Thymus (tissue), 11 donors: ENCODE data around the gene NDUFA8. TPM values are rescaled to one million over a fixed set of nuclear protein-coding genes. Genes with fewer than 3 reads are reported as not detected.

Source experiments
- DNase-seq, 9 donors: peaks; one replicate each; pipeline ENCODE4 v3.0.0-alpha.2; 2013; ENCODE audit warnings: low spot score in 9 of 9, low read depth in 6 of 9, missing footprints in 1 of 9
- H3K27ac ChIP-seq, 2 donors: one replicate each; pipeline ENCODE4 v1.5.1; 2013; ENCODE audit warnings: control low read depth in 1 of 2, low read depth in 1 of 2, low read length in 1 of 2, mild to moderate bottlenecking in 1 of 2, moderate library complexity in 1 of 2
- H3K27me3 ChIP-seq, 2 donors: one replicate each; pipeline ENCODE4 v1.5.1; 2013; ENCODE audit warnings: low read length in 1 of 2; ENCODE audit not compliant: control insufficient read depth in 2 of 2, insufficient read depth in 1 of 2
- H3K36me3 ChIP-seq, 2 donors: one replicate each; pipeline ENCODE4 v1.5.1; 2013; ENCODE audit warnings: low read length in 1 of 2, mild to moderate bottlenecking in 1 of 2, moderate library complexity in 1 of 2; ENCODE audit not compliant: control insufficient read depth in 2 of 2, insufficient read depth in 2 of 2
- H3K4me1 ChIP-seq, 2 donors: one replicate each; pipeline ENCODE4 v1.5.1; 2013; ENCODE audit warnings: low read length in 2 of 2; ENCODE audit not compliant: control insufficient read depth in 2 of 2, insufficient read depth in 2 of 2
- H3K4me3 ChIP-seq, 2 donors: one replicate each; pipeline ENCODE4 v1.5.1; 2013; ENCODE audit warnings: low read length in 2 of 2, control low read depth in 1 of 2, mild to moderate bottlenecking in 1 of 2
- H3K9me3 ChIP-seq, 2 donors: one replicate each; pipeline ENCODE4 v1.5.1; 2013; ENCODE audit warnings: low read length in 1 of 2, mild to moderate bottlenecking in 1 of 2; ENCODE audit not compliant: control insufficient read depth in 2 of 2, insufficient read depth in 1 of 2
- WGBS: extraction: QIAGEN DNeasy Blood & Tissue Kit; methylation state at CpG from one replicate; pipeline ENCODE4 v1.1.7; 2013; 5-methylcytosine and 5-hydroxymethylcytosine counted together
- polyA plus RNA-seq: library from polyadenylated mRNA; stranded (reverse); fragments of 200-250 nt; gene quantifications from one replicate; pipeline ENCODE4 v1.2.3, GENCODE V29; 2013
- total RNA-seq: library from RNA; stranded (reverse); fragments of 120-200 nt; gene quantifications from one replicate; pipeline ENCODE4 v1.2.4, GENCODE V29; 2013
- donor health status: healthy.

Gene NDUFA8
- total and polyA plus RNA-seq, 2 donors: 42.8 to 55.9 TPM

DNA sequence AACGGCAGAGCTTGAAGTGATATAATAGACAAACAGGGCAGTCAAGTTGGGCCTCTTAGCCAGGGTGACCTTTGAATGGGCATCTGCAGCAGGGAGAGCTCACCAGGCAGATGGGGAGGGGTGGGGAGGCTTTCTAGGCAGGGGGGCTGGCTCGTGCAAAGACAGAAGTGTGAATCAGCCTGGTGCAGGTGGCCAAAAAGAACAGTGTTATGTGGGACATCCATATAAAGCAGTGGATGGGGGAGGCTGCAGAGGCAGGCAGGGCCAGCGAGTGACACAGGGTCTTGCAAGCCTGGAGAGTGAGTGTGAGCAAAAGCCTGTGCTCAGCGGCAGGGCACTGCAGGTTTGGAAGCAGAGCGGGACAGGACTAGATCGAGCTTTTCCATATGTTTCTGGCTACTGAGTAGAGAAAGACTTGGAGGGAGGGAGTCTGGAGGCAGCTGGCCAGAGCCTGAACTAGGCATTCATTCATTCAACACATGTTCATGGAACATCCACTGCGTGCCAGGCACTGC lies 52.2 kb downstream of the NDUFA8 start:
- no peak overlapping the region for H3K27ac ChIP-seq
- no peaks in the 10 kb centered on the region for H3K36me3 ChIP-seq
- 93% methylated on average over 7 of the region's 7 CpGs for WGBS
- no peak overlapping the region for H3K4me3 ChIP-seq
- DNase-seq: no peak
- H3K9me3 ChIP-seq: peaks cover 0 to 4% of the 10 kb centered on the region in 2 donors
- H3K4me1 ChIP-seq: no peaks in the 10 kb centered on the region
- no peaks in the 10 kb centered on the region for H3K27me3 ChIP-seq

DNA sequence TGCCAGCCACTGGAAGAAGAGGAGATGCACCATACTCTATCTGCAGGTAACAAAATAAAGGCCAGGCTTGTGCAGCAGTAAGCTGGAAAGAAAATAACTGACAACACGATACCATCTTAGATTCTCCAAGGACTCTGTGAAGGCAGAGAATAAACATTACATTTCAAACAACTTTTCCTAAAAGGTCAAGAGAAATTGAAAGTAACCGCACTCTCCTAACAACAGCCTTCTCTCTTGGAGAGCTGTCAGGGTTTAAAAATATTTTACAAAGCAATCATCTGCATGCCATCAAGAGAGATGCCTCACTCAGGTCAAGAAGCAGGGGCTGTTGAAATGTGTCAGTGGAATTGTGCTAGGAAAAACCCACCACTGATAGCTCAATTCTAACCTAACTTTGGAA lies 53.0 kb downstream of the NDUFA8 start:
- Histone ChIP-seq H3K27ac (no peak overlapping the region), H3K4me1 (no peaks in the 10 kb centered on the region), H3K4me3 (no peak overlapping the region), H3K36me3 (no peaks in the 10 kb centered on the region), H3K27me3 (no peaks in the 10 kb centered on the region), H3K9me3 (peaks cover 0 to 4% of the 10 kb centered on the region in 2 donors)
- no peak for DNase-seq
- 48% methylated on average over 2 of the region's 2 CpGs for WGBS

- Histone ChIP-seq H3K4me1 (no peaks in the 10 kb centered on the region), H3K4me3 (no peak overlapping the region), H3K9me3 (peaks cover 0 to 4% of the 10 kb centered on the region in 2 donors), H3K36me3 (no peaks in the 10 kb centered on the region), H3K27me3 (peaks cover 2 to 11% of the 10 kb centered on the region in 2 donors), H3K27ac (no peak overlapping the region)
- 99% methylated on average over 1 of the region's 1 CpG for WGBS
- DNase-seq: no peak
These were observed 55.6 kb downstream of the NDUFA8 start for GRCh38 chr9:122103985-122104384.

- no peaks in the 10 kb centered on the region for H3K4me1 ChIP-seq
- no peak for DNase-seq
- H3K36me3 ChIP-seq: no peaks in the 10 kb centered on the region
- H3K27me3 ChIP-seq: peaks cover 2 to 11% of the 10 kb centered on the region in 2 donors
- H3K9me3 ChIP-seq: peaks cover 0 to 4% of the 10 kb centered on the region in 2 donors
- H3K4me3 ChIP-seq: no peak overlapping the region
- WGBS: 99% methylated on average over 2 of the region's 2 CpGs
- no peak overlapping the region for H3K27ac ChIP-seq
These were observed 57.4 kb downstream of the NDUFA8 start for GRCh38 chr9:122102156-122102555.

- H3K9me3 ChIP-seq: peaks cover 0 to 4% of the 10 kb centered on the region in 2 donors
- H3K27me3 ChIP-seq: peaks cover 2 to 11% of the 10 kb centered on the region in 2 donors
- no peak for DNase-seq
- H3K4me1 ChIP-seq: no peaks in the 10 kb centered on the region
- WGBS: 96% methylated on average over 7 of the region's 7 CpGs
- H3K36me3 ChIP-seq: no peaks in the 10 kb centered on the region
- H3K4me3 ChIP-seq: no peak overlapping the region
- H3K27ac ChIP-seq: no peak overlapping the region
These were observed 58.8 kb downstream of the NDUFA8 start for GRCh38 chr9:122100756-122101155.

DNA sequence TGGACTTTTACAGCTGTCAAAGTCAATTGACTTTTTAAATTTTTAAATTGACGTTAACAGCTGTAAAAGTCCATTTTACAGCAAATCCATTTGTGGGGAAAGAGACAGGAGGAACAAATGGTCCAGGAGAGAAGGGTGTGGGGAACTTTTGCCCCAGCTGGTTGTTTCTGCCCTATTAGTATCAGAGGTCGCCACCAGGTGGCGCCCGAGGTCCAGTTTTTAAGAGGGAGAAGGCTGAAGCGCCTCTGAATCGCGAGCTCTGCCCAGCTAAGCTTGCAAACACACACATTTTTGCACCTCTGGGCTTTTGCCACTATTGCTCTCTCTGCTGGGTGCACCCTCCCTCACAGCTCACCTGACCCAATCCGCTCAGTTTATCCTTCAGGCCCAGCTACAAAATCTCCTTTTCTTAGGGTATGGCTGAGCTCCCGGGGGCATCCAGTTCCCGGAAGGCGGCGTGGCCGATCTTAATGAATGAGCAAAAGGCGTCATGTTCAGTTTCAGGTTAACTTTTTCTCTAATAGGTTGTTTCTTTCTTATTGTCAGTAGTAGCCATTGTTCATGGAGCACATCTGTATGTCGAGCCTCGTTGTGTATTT lies 60.2 kb downstream of the NDUFA8 start:
- no peak overlapping the region for H3K27ac ChIP-seq
- peaks cover 4 to 20% of the 10 kb centered on the region in 2 donors for H3K27me3 ChIP-seq
- H3K4me3 ChIP-seq: no peak overlapping the region
- H3K36me3 ChIP-seq: no peaks in the 10 kb centered on the region
- H3K4me1 ChIP-seq: peaks cover 3 to 4% of the 10 kb centered on the region in 2 donors
- DNase-seq: peak; percentile 39 to 86 (median 69)
- WGBS: 45% methylated on average over 16 of the region's 16 CpGs
- H3K9me3 ChIP-seq: peaks cover 0 to 4% of the 10 kb centered on the region in 2 donors

DNA sequence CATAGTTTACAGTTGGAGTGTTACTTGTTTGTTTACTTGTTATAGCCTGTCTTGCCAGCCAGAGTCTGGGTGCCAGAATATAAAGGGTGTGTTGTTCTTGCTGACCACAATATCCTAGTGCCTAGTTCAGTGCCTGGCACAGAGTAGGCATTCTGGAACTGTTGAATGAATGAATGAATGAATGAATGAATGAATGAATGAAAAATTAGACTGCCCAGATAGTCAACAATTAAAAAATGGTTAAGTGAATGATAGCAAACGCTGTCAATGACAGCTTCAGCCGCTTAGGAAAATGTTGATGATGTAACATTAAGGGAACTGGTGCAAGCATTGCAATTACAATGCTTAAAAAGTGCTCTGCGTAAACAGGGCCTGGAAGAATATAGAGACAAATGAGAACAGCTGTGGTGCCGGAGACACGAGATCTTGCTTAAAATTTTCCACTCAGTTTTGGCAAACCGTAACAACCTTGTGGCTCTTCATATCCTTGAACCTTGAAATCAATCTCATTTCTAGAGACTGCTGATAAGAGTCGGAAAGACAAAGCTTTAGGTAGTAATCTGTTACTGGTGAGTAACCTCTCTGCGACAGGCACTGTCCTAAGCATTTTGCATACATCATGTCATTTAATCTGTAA lies 61.8 kb downstream of the NDUFA8 start:
- Histone ChIP-seq H3K4me1 (peaks cover 3 to 8% of the 10 kb centered on the region in 2 donors), H3K9me3 (no peaks in the 10 kb centered on the region), H3K27me3 (peaks cover 4 to 30% of the 10 kb centered on the region in 2 donors), H3K27ac (no peak overlapping the region), H3K36me3 (no peaks in the 10 kb centered on the region), H3K4me3 (no peak overlapping the region)
- no peak for DNase-seq
- WGBS: 91% methylated on average over 8 of the region's 8 CpGs

DNA sequence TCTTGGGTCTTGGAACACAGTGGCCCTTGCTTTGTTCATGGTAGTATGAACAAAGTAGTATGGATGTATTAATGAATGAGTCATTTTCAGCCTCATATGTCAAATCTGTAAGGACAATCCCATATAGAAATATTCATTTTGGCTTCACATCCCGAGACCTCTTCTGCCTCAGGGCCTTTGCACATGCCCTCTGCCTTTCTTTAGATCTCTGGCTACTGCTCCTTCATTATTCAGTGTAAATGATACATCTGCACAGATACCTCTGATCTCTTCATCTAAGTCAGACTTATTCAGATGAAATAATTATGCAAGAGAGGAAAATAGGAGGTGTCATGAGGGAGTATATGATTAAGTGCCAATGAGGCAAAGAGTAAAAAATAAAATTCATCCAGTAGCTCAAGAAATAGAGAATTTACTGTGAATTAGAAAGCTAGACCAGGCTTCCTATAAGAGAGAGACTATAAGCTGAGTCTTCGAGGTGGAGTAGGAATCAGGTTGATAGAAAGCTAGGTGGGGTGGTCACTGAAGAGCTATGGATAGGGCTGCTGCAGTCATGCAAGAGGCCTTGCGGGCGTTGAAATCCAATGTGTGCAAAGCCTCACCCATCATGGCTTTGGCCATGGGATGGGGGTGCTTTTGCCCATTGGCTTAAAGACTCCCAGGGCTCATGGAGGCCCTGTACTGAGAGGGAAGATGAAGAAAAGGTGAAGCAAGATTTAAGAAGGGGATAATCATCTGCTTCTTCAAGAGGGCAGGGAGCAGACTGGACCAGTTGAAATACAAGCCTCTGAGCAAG lies 62.8 kb downstream of the NDUFA8 start:
- H3K36me3 ChIP-seq: no peaks in the 10 kb centered on the region
- no peaks in the 10 kb centered on the region for H3K9me3 ChIP-seq
- 83% methylated on average over 4 of the region's 4 CpGs for WGBS
- peaks cover 12 to 14% of the 10 kb centered on the region in 2 donors for H3K4me1 ChIP-seq
- no peak overlapping the region for H3K27ac ChIP-seq
- no peak overlapping the region for H3K4me3 ChIP-seq
- peaks cover 4 to 34% of the 10 kb centered on the region in 2 donors for H3K27me3 ChIP-seq
- no peak for DNase-seq
